ENCODE data around the gene PTRHD1.
A peak's percentile ranks its signal among the peaks of the same experiment; 100 is the strongest.
"Not testable (repeated sequence)": the region's sequence is repeated elsewhere in the genome, so short reads cannot be mapped to it uniquely, and the experiment has no call there.

The PTRHD1 gene

GRCh38 chr2:24809316-24810007 lies 16.3 kb upstream of the PTRHD1 start:
- Histone ChIP-seq H3K36me3 (ENCODE audit: control insufficient read depth, insufficient read depth, low read length) (peaks cover 3% of the 10 kb centered on the region; the same call in 1 of the 2 replicates), H3K27me3 (replicated peaks; ENCODE audit: control insufficient read depth, insufficient read depth, low read length) (no peaks in the 10 kb centered on the region), H3K4me3 (replicated peaks; ENCODE audit: low read depth, low read length) (no peak overlapping the region)
- no peak for TF ChIP-seq CTCF (IDR thresholded peaks at IDR 0.05; ENCODE audit: insufficient read depth, low read length, poor library complexity, severe bottlenecking)
- no peak for DNase-seq (ENCODE audit: extremely low read depth, insufficient read length)

GRCh38 chr2:24806661-24807036 lies 13.5 kb upstream of the PTRHD1 start:
- no peak for DNase-seq (ENCODE audit: extremely low read depth, insufficient read length)
- no peaks in the 10 kb centered on the region for H3K27me3 ChIP-seq (replicated peaks; ENCODE audit: control insufficient read depth, insufficient read depth, low read length)
- H3K36me3 ChIP-seq (ENCODE audit: control insufficient read depth, insufficient read depth, low read length): no peaks in the 10 kb centered on the region
- no peak for TF ChIP-seq CTCF (IDR thresholded peaks at IDR 0.05; ENCODE audit: insufficient read depth, low read length, poor library complexity, severe bottlenecking)
- H3K4me3 ChIP-seq (replicated peaks; ENCODE audit: low read depth, low read length): no peak overlapping the region

GRCh38 chr2:24805811-24806660 lies 12.8 kb upstream of the PTRHD1 start:
- H3K36me3 ChIP-seq (ENCODE audit: control insufficient read depth, insufficient read depth, low read length); DNase-seq (ENCODE audit: extremely low read depth, insufficient read length); H3K4me3 ChIP-seq (replicated peaks; ENCODE audit: low read depth, low read length); H3K27me3 ChIP-seq (replicated peaks; ENCODE audit: control insufficient read depth, insufficient read depth, low read length): not testable (repeated sequence)

GRCh38 chr2:24800487-24800886 lies 7.3 kb upstream of the PTRHD1 start:
- not testable (repeated sequence) for DNase-seq (ENCODE audit: extremely low read depth, insufficient read length); H3K36me3 ChIP-seq (ENCODE audit: control insufficient read depth, insufficient read depth, low read length); H3K27me3 ChIP-seq (replicated peaks; ENCODE audit: control insufficient read depth, insufficient read depth, low read length); H3K4me3 ChIP-seq (replicated peaks; ENCODE audit: low read depth, low read length)

GRCh38 chr2:24797644-24798043 lies 4.5 kb upstream of the PTRHD1 start:
- no peak for DNase-seq (ENCODE audit: extremely low read depth, insufficient read length)
- Histone ChIP-seq H3K27me3 (replicated peaks; ENCODE audit: control insufficient read depth, insufficient read depth, low read length) (no peaks in the 10 kb centered on the region), H3K36me3 (ENCODE audit: control insufficient read depth, insufficient read depth, low read length) (peaks cover 6% of the 10 kb centered on the region; the same call in 1 of the 2 replicates), H3K4me3 (replicated peaks; ENCODE audit: low read depth, low read length) (no peak overlapping the region)
- no peak for TF ChIP-seq CTCF (IDR thresholded peaks at IDR 0.05; ENCODE audit: insufficient read depth, low read length, poor library complexity, severe bottlenecking)

- TF ChIP-seq CTCF (IDR thresholded peaks at IDR 0.05; ENCODE audit: insufficient read depth, low read length, poor library complexity, severe bottlenecking): no peak
- H3K4me3 ChIP-seq (replicated peaks; ENCODE audit: low read depth, low read length): peak overlapping the region; percentile 94
- no peaks in the 10 kb centered on the region for H3K27me3 ChIP-seq (replicated peaks; ENCODE audit: control insufficient read depth, insufficient read depth, low read length)
- peaks cover 2% of the 10 kb centered on the region; the same call in 1 of the 2 replicates for H3K36me3 ChIP-seq (ENCODE audit: control insufficient read depth, insufficient read depth, low read length)
- DNase-seq (ENCODE audit: extremely low read depth, insufficient read length): no peak
These were observed 707 bp upstream of the PTRHD1 start for GRCh38 chr2:24793761-24794435.

Measured in GM06990 (cell line).